HepG2 (cell line): Measurements from ENCODE around the gene CBLB. TPM values are rescaled to one million over a fixed set of nuclear protein-coding genes. Genes with fewer than 3 reads are reported as not detected.

Source experiments
- ATAC-seq: fragments of 200-7000 bp; cut with Tn5 transposase; 3 replicates; pipeline ENCODE4 v1.9.1; 2020; ENCODE audit warnings: mild to moderate bottlenecking, moderate library complexity
- BruUV-seq: library from RNA; stranded (reverse); fragments of 400-500 nt; replicated peaks from 2 replicates; lab custom pipeline; 2021; lab: Mats Ljungman, UMichigan
- CTCF ChIA-PET: fragments of 300-600 bp; formaldehyde crosslinking; extraction: SDS; loops from one replicate; lab custom pipeline; 2021; ENCODE audit warnings: low total read pairs, inconsistent platforms, low intra/inter-chr PET ratio; lab: Yijun Ruan, JAX
- POLR2A ChIA-PET: fragments of 350-600 bp; sonication (Branson Sonifier 250); formaldehyde crosslinking; loops from one replicate; lab custom pipeline; 2020; ENCODE audit warnings: antibody characterized with exemption, inconsistent platforms; lab: Yijun Ruan, JAX
- DNase-seq: peaks from one replicate; pipeline ENCODE4 v3.0.0-alpha.2; 2015; ENCODE audit warnings: low spot score
- FAIRE-seq: peaks from 3 replicates; lab custom pipeline; 2011; peaks lifted over from hg19 to GRCh38; lab: Jason Lieb, UNC
- H2AFZ ChIP-seq: one replicate; pipeline ENCODE4 v1.6.1; 2011; ENCODE audit warnings: low read length, inconsistent platforms
- H3K27ac ChIP-seq: fragments of 300-600 bp; 3 replicates; pipeline ENCODE4 v1.8.0; 2011; ENCODE audit warnings: mixed run types, mild to moderate bottlenecking, mixed read lengths, low read length, inconsistent platforms; ENCODE audit not compliant: insufficient read depth; ENCODE audit errors: extremely low read length
- H3K27me3 ChIP-seq, 2 experiments: fragments of 200-600 bp in 1 of 2; 2 replicates in 1 of 2; 3 replicates in 1 of 2; pipeline versions ENCODE4 v1.6.0 to v1.8.0; 2011; ENCODE audit warnings: low read length in 2 of 2, mild to moderate bottlenecking in 2 of 2, moderate library complexity in 2 of 2, inconsistent platforms in 1 of 2; ENCODE audit not compliant: insufficient read depth in 2 of 2, control insufficient read depth in 1 of 2
- H3K36me3 ChIP-seq, 2 experiments: fragments of 200-600 bp in 1 of 2; replicated peaks in 1 of 2; 2 replicates in 1 of 2; 3 replicates in 1 of 2; pipeline versions ENCODE4 v1.5.1 to v1.8.0; 2011; ENCODE audit warnings: low read length in 2 of 2, inconsistent platforms in 1 of 2; ENCODE audit not compliant: insufficient read depth in 2 of 2, control insufficient read depth in 1 of 2
- H3K4me1 ChIP-seq: 2 replicates; pipeline ENCODE4 v1.5.1; 2012; ENCODE audit warnings: low read length, inconsistent platforms; ENCODE audit not compliant: insufficient read depth
- H3K4me2 ChIP-seq: 2 replicates; pipeline ENCODE4 v1.6.0; 2011; ENCODE audit warnings: low read depth, low read length, inconsistent platforms
- H3K4me3 ChIP-seq, 3 experiments: fragments of 200-600 bp in 1 of 3; sonication (generic), shearing (Covaris generic) in 1 of 3; replicated peaks in 1 of 3; 2 replicates each; pipeline ENCODE4 v1.5.1; 2011 to 2016; ENCODE audit warnings: low read length in 3 of 3, inconsistent platforms in 2 of 3, low read depth in 2 of 3, mild to moderate bottlenecking in 2 of 3, control low read depth in 1 of 3, mixed read lengths in 1 of 3; ENCODE audit not compliant: insufficient read depth in 1 of 3
- H3K79me2 ChIP-seq: one replicate; pipeline ENCODE4 v1.6.1; 2011; ENCODE audit warnings: low read length, inconsistent platforms; ENCODE audit not compliant: insufficient read depth
- H3K9ac ChIP-seq: 2 replicates; pipeline ENCODE4 v1.6.0; 2011; ENCODE audit warnings: mild to moderate bottlenecking, low read depth, low read length, inconsistent platforms; ENCODE audit not compliant: insufficient read depth
- H3K9me3 ChIP-seq: 2 replicates; pipeline ENCODE4 v1.5.1; 2012; ENCODE audit warnings: mild to moderate bottlenecking, low read length
- H4K20me1 ChIP-seq: 2 replicates; pipeline ENCODE4 v1.6.0; 2011; ENCODE audit warnings: inconsistent platforms, mild to moderate bottlenecking, low read length, moderate library complexity; ENCODE audit not compliant: insufficient read depth
- ATAD3A ChIP-seq: sonication (generic); formaldehyde crosslinking; IDR thresholded peaks from 2 replicates; pipeline ENCODE4 v1.4.0; 2020; ENCODE audit warnings: missing genetic modification reagents
- ATF1 ChIP-seq: IDR thresholded peaks from 2 replicates; pipeline ENCODE4 v1.6.1; 2016; ENCODE audit warnings: mild to moderate bottlenecking, control low read depth
- GABPA ChIP-seq, 2 experiments: IDR thresholded peaks; 2 replicates each; pipeline ENCODE4 v1.6.1; 2011 to 2016; ENCODE audit warnings: low read depth in 2 of 2, low read length in 1 of 2, missing biosample characterization in 1 of 2, missing genetic modification characterization in 1 of 2
- MAF1 ChIP-seq: sonication (generic); formaldehyde crosslinking; IDR thresholded peaks from 2 replicates; pipeline ENCODE4 v1.5.0; 2020; ENCODE audit warnings: missing genetic modification reagents, borderline replicate concordance
- SETDB1 ChIP-seq: sonication (generic); formaldehyde crosslinking; IDR thresholded peaks from 2 replicates; pipeline ENCODE4 v1.5.1; 2020; ENCODE audit warnings: missing genetic modification reagents, mild to moderate bottlenecking, borderline replicate concordance
- ZNF12 ChIP-seq: sonication (generic); formaldehyde crosslinking; IDR thresholded peaks from 2 replicates; pipeline ENCODE4 v1.5.0; 2020; ENCODE audit warnings: missing genetic modification reagents
- ZNF333 ChIP-seq: sonication (generic); formaldehyde crosslinking; IDR thresholded peaks from 2 replicates; pipeline ENCODE4 v1.4.0; 2020; ENCODE audit warnings: mild to moderate bottlenecking, missing genetic modification reagents, borderline replicate concordance
- ZNF570 ChIP-seq: sonication (generic); formaldehyde crosslinking; IDR thresholded peaks from 2 replicates; pipeline ENCODE4 v1.4.0; 2020; ENCODE audit warnings: mild to moderate bottlenecking, missing genetic modification reagents, borderline replicate concordance
- ZNF766 ChIP-seq: sonication (generic); formaldehyde crosslinking; IDR thresholded peaks from 2 replicates; pipeline ENCODE4 v1.5.0; 2020; ENCODE audit warnings: missing genetic modification reagents, borderline replicate concordance
- WGBS: methylation state at CpG from one replicate; pipeline ENCODE4 v1.1.6; 2017; ENCODE audit warnings: low lambda C conversion rate; 5-methylcytosine and 5-hydroxymethylcytosine counted together
- in situ Hi-C: cut with HindIII; loops from 2 replicates; pipeline ENCODE4 v1.10.0; 2017; ENCODE audit warnings: low pct_unique_long_range_greater_than_20kb; ENCODE audit not compliant: extremely low pct_ligation_motif_present
- intact Hi-C: fragments of 100-400 bp; cut with micrococcal nuclease; formaldehyde crosslinking; loops from one replicate; pipeline ENCODE4 v1.10.0; 2022; ENCODE audit not compliant: unreplicated experiment
- polyA plus RNA-seq, 8 experiments: library from polyadenylated mRNA; depleted of rRNA in 3 of 8; stranded (reverse) in 7 of 8; unstranded in 1 of 8; fragments of >200 nt; fragmentation: Illumina TruSeq in 4 of 8; extraction: Trizol in 4 of 8; gene quantifications; 2 replicates each; pipeline versions ENCODE4 v1.2.1 to v1.2.3, GENCODE V29; 2011 to 2016; ENCODE audit warnings: low read depth in 4 of 8, missing spikeins in 1 of 8, mixed read lengths in 1 of 8; ENCODE audit not compliant: insufficient read depth in 1 of 8
- total RNA-seq, 5 experiments: library from RNA; depleted of rRNA; stranded (reverse); fragments of >200 nt; fragmentation: Illumina TruSeq; extraction: Trizol; gene quantifications; 2 replicates each; pipeline ENCODE4 v1.2.3, GENCODE V29; 2016; ENCODE audit warnings: low read depth in 1 of 5
- TF ChIP-seq, protein P1 (sequence below): IDR thresholded peaks from 2 replicates; pipeline ENCODE4 v1.6.1; 2018; ENCODE audit warnings: missing genetic modification reagents
- TF ChIP-seq, protein P2 (sequence below): sonication (generic); formaldehyde crosslinking; conservative IDR thresholded peaks from 2 replicates; pipeline ENCODE4 v1.4.0; 2020; ENCODE audit warnings: missing genetic modification reagents
- TF ChIP-seq, protein P3 (sequence below): IDR thresholded peaks from 2 replicates; pipeline ENCODE4 v1.6.1; 2016; ENCODE audit warnings: missing biosample characterization, missing genetic modification reagents, low read depth
- TF ChIP-seq, protein P4 (sequence below): sonication (generic); formaldehyde crosslinking; IDR thresholded peaks from 2 replicates; pipeline ENCODE4 v1.4.0; 2020; ENCODE audit warnings: mild to moderate bottlenecking, low read depth, missing genetic modification reagents
- TF ChIP-seq, protein P5 (sequence below): sonication (generic); formaldehyde crosslinking; IDR thresholded peaks from 2 replicates; pipeline ENCODE4 v1.5.1; 2020; ENCODE audit warnings: mild to moderate bottlenecking, missing genetic modification reagents, borderline replicate concordance

Gene CBLB
- total and polyA plus RNA-seq, 2 of the 13 experiments (the other 11 are each of a cell fraction or from before 2014, with no cell fraction given) = 9.8 to 16.4 TPM

DNA sequence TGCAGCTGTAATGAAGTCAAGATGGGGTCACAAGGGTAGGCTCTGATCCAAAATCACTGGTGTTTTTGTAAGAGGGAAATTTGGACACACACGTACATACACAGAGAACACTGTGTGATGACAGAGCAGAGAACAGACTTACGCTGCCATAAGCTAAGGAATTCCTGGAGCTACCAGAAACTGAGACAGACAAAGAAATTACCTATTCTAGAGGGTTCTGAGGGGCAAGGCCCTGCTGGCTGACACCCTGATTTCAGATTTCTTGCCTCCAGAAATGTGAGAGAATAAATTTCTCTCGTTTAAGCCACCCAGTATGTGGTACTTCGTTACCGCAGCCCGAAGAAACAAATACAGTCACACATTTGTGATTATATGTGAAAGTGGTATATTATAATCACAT is 24.8 kb downstream of the CBLB start:
- no peak overlapping the region for H3K4me3 ChIP-seq
- ATAC-seq (no peak), FAIRE-seq (no peak), DNase-seq (no peak)
- H3K79me2 ChIP-seq = no peaks in the 10 kb centered on the region
- H3K9me3 ChIP-seq = no peaks in the 10 kb centered on the region
- no TSS peak for BruUV-seq
- intact Hi-C loops = no loop called here
- H3K4me2 ChIP-seq = no peak overlapping the region
- ChIA-PET POLR2A (no interaction called here), CTCF (no interaction called here)
- no peak overlapping the region for H2AFZ ChIP-seq
- H4K20me1 ChIP-seq = peaks cover 6% of the 10 kb centered on the region; the same call in 1 of the 2 replicates
- no peaks in the 10 kb centered on the region for H3K27me3 ChIP-seq
- peaks cover under 1 to 3% of the 10 kb centered on the region in 2 experiments; a peak in 2 of 5 replicates for H3K36me3 ChIP-seq
- H3K9ac ChIP-seq = no peak overlapping the region
- peaks cover 7% of the 10 kb centered on the region; the same call in 1 of the 2 replicates for H3K4me1 ChIP-seq
- H3K27ac ChIP-seq = no peak overlapping the region
- TF ChIP-seq, protein P1, sequence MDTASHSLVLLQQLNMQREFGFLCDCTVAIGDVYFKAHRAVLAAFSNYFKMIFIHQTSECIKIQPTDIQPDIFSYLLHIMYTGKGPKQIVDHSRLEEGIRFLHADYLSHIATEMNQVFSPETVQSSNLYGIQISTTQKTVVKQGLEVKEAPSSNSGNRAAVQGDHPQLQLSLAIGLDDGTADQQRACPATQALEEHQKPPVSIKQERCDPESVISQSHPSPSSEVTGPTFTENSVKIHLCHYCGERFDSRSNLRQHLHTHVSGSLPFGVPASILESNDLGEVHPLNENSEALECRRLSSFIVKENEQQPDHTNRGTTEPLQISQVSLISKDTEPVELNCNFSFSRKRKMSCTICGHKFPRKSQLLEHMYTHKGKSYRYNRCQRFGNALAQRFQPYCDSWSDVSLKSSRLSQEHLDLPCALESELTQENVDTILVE (CRISPR knock-in tag) = no peak
- TF ChIP-seq, protein P2, sequence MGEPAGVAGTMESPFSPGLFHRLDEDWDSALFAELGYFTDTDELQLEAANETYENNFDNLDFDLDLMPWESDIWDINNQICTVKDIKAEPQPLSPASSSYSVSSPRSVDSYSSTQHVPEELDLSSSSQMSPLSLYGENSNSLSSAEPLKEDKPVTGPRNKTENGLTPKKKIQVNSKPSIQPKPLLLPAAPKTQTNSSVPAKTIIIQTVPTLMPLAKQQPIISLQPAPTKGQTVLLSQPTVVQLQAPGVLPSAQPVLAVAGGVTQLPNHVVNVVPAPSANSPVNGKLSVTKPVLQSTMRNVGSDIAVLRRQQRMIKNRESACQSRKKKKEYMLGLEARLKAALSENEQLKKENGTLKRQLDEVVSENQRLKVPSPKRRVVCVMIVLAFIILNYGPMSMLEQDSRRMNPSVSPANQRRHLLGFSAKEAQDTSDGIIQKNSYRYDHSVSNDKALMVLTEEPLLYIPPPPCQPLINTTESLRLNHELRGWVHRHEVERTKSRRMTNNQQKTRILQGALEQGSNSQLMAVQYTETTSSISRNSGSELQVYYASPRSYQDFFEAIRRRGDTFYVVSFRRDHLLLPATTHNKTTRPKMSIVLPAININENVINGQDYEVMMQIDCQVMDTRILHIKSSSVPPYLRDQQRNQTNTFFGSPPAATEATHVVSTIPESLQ (CRISPR knock-in tag) = no peak
- TF ChIP-seq, protein P3, sequence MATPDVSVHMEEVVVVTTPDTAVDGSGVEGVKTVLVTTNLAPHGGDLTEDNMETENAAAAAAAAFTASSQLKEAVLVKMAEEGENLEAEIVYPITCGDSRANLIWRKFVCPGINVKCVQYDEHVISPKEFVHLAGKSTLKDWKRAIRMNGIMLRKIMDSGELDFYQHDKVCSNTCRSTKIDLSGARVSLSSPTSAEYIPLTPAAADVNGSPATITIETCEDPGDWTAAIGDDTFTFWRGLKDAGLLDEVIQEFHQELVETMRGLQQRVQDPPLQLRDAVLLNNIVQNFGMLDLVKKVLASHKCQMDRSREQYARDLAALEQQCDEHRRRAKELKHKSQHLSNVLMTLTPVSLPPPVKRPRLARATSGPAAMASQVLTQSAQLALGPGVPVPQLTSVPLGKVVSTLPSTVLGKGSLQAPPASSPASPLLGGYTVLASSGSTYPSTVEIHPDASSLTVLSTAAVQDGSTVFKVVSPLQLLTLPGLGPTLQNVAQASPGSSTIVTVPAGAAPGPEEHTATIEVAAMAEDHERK = no peak
- TF ChIP-seq GABPA (IDR thresholded peaks at IDR 0.05; ENCODE audit: low read depth, low read length) (no peak), GABPA (CRISPR knock-in tag; IDR thresholded peaks at IDR 0.05; ENCODE audit: low read depth) (no peak), ATF1 (no peak), ZNF766 (CRISPR knock-in tag) (no peak), ZNF12 (CRISPR knock-in tag) (no peak), ATAD3A (CRISPR knock-in tag) (no peak), SETDB1 (no peak), ZNF333 (no peak), ZNF570 (CRISPR knock-in tag) (no peak), MAF1 (CRISPR knock-in tag) (no peak)
- TF ChIP-seq, protein P4, sequence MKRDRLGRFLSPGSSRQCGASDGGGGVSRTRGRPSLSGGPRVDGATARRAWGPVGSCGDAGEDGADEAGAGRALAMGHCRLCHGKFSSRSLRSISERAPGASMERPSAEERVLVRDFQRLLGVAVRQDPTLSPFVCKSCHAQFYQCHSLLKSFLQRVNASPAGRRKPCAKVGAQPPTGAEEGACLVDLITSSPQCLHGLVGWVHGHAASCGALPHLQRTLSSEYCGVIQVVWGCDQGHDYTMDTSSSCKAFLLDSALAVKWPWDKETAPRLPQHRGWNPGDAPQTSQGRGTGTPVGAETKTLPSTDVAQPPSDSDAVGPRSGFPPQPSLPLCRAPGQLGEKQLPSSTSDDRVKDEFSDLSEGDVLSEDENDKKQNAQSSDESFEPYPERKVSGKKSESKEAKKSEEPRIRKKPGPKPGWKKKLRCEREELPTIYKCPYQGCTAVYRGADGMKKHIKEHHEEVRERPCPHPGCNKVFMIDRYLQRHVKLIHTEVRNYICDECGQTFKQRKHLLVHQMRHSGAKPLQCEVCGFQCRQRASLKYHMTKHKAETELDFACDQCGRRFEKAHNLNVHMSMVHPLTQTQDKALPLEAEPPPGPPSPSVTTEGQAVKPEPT (CRISPR knock-in tag) = no peak
- TF ChIP-seq, protein P5, sequence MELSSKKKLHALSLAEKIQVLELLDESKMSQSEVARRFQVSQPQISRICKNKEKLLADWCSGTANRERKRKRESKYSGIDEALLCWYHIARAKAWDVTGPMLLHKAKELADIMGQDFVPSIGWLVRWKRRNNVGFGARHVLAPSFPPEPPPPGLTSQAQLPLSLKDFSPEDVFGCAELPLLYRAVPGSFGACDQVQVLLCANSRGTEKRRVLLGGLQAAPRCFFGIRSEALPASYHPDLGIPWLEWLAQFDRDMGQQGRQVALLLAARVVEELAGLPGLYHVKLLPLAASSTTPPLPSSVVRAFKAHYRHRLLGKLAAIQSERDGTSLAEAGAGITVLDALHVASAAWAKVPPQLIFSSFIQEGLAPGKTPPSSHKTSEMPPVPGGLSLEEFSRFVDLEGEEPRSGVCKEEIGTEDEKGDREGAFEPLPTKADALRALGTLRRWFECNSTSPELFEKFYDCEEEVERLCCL (CRISPR knock-in tag) = no peak
- WGBS = 96% methylated on average over 6 of the region's 6 CpGs
- in situ Hi-C loops = no loop called here
